Fibroblast of skin of left quadriceps (primary cell): Measurements from ENCODE around the gene MAB21L1.

Source experiments
- DNase-seq, 2 experiments: peaks; one replicate each; pipeline ENCODE4 v3.0.0-alpha.2; 2013; ENCODE audit warnings: low read depth in 2 of 2

MAB21L1 gene

DNA sequence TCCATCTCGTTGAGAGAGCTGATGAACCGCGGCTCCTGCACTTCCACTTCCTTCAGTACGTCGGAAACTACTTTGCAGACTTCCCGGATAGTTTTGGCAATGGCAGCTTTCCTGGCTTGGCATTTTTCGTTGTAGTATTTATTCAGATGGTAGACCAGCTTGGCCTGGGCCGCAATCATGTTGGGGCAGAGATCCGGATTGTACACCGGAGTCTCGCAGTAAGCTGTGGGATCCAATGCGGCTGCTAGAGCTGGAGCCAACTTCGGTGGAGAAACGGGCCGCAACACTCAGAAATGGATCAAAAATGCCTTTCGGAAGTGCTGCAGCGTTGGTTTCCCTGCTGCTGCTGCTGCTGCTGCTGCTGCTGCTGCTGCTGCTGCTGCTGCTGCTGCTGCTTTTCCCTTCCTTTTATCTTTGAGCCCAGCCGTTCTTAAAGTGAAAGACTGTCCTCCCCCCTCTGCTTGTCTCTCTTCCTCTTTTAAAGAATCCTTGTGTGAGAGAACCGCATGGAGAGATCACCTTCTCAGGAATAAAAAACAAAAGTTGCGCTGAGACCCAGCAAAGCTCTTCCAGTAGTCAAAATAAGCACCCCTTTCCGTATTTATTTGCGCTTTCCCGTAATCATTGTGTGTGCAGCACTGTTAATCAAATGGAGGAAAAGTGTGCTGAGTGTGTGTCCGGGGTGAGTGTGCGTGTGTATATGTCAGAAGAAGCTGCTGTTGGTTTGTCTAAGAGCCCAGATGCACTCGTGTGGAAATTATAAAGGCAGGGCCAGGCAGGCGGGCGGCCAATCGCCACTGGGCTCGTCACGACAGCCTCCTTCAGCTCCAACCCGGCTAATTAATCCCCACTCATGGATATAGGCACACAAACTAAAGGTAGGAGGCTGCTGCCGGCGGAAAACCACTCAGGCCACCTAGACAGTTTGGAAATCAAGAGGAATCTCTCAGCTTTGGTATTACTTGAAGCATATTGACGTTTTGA, at the start of gene MAB21L1:
Gene MAB21L1, minus strand, starts transcription at position 730 of the 984 bp plus-strand sequence. Its CDS starts 551 bp downstream, at position 179.
- no peak for DNase-seq

DNA sequence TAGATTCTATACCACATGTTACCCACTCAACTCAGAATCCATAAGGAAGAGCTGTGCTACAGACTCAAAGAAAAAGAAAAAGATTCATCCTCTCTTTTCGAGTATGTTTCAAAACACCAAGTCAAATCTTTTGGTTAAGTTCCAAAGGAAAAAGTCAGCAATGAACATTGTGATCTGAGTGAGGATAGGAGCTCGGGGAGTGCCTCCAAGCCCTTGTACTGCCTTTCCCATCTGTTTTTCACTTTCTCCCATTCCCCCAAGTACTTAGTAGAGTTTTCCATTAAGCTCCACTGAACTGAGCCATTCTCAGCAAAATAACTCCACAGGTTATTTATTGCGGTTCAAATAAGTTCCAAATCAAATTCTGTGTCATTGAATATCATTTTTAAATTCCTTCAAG, 47.7 kb upstream of the MAB21L1 start:
- no peak for DNase-seq

DNA sequence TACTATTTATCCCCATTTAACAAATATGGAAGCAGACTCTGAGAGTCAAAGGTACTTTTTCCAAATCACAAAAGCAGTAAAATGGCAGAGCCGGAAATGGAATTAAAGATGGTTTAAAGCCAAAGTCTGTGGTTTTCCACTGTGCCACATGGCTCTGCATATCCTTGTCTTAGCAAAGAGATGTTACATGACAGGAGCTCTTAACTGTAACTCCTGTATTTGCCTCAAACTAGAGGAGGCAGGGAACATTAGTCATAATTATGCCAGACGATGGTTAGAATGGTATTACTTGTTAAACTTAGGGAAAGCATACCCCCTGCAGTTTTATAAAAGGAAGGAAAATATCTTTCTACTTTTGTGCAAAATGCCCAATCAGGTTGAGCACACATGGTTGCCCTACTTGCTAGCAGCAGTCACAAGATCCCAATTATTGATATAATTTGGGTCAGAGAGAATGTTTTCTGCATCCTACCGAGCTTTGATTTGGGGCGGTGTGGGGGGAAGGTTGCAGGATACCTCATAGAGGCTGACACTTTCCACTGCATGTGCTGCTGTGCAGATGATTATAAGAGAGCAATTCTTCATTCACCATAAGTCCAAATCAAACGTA, 42.0 kb upstream of the MAB21L1 start:
- DNase-seq, result no peak

DNA sequence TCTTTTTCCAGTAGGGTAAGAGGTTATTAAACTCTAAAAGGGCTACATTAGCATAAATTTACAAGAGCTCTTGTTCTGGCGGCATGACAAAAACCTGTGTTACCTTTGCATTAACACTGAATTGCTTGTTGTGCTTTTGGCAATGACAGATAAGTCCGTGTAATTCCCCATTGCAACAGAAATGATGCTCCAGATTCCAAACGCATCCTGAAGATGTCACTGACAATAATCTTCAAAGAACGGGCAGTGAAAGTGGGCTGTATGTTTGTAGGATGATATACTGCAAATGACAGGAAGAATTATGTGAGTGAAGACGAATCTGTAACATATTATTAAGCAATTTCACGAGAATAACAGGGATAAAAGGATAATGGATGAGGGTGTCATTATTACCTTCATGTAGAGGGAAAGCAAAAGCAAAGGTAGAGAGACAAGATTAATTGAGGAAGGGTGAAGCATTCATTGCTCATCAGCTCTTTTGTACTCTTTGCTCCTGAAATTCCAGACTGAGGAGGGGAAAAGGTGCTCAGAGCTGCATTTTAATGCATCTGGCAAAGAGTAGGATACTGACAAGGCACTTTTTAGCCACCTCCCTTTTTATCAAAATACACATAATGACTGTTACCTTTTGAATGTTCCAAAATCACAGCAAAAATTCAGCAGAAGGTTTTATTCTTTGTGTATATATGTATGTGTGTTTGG, 38.5 kb upstream of the MAB21L1 start:
- no peak for DNase-seq

DNA sequence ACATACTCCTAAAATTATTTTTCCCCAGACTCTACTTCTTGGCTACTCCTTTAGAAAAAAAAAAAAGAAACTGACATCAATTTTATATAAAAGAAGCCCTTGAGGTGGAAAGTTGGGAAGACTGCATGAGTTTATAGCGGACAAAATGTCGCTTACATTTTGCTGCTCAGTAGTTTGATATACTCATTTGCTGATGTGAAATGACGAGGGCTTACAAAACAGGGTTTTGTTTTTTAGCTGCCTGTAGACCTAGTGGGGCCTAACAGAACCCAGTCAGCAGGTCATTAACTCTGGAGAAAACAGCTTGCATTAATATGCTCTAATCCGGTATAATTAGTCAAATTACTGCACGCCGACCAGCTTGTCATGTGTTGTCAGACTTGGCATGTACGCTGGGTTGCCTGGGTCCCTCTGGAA, 37.6 kb upstream of the MAB21L1 start:
- no peak for DNase-seq

DNA sequence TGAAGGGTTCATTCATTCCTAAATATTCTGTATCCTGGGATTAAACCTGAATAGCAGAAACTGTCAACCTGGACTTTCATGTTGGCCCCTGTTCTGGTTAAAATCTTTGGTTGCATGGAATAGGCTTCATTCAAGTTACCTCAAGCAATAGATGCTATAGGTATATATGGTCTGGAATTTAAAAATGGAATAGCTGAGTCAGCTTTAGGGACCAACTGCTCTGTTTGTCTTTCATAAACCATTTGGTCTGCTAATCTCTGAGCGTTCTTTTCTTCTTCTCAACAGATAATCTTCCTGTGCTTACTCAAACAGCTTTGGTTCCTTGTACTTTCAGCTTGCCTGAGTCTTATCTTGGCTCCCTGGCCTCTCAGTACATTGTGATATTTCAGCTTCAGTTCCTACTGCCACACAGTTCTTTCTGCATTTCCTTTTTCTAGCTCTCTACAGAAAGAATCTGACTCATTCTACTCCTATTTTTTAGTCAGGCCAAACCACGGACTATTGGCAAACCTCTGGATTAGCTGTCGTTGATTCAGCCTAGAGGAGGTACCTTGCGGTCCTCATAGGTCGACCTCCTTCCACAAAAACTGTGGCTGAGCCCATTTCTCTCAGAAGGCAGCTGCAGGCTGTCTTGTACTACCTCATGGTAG, 35.9 kb upstream of the MAB21L1 start:
- DNase-seq, result peak; percentile 75 to 78

DNA sequence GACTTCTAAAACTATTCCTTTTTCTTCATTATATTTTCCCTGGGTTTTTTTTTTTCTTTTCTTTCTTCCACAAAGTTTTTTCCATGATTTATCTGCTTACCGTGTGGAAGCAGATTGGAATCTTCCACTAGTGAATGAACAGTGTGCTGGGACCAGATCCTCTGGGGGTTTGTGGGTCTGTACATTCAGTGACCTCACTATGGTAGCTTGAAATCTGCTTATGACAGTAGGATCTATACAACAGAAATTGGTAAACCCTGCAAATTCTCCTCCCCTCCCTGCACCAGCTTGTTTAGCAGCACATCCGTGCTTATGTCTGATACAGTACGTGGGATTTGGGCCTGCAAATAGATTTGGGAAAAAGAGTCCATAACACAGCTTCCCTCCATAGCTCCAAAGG, 26.0 kb upstream of the MAB21L1 start:
- no peak for DNase-seq

DNA sequence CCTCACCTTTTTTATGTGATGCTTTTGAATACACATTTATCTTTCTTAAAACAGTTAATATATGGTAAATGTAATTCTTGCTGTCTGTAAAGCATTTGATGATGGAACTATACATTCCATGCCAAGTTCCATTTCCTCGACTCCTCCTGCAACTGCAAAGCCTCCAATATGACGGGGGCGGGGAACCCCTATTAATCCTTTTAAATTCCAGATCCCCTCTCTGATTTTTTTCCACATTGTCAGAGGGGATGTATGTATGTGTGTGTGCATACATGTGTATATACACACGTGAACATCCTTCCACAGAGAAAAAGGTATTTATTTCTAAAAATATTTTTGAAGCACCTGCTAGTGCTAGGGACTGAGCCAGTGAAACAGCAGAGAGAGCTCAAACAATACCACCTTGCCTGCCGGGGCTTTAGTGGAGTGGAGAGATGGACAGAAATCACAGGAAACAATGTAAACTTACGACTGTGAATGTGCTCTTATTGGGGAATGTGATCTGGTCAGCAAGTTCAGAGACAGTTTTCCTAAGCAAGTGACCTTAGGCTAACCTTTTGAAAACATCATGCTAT, 25.3 kb upstream of the MAB21L1 start:
- no peak for DNase-seq

DNA sequence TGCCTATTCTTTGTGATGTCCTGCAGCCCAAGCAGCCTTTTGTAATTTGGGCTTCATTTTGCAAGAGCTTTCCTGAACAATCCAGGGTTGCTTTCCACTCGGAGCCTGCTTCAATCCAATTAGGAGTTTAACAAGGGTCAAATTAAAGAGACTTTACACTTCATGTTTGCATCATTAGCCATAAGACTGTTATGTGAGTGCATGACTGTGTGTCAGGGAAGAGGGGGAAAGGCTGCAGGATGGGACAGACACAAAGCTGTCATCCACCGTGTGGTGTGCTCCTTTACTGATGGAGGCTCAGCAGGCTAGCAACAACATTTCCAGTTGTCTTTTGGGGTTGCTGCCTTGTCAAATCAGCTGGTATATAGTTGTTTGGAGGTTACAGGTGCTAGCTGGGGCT, 23.7 kb upstream of the MAB21L1 start:
- no peak for DNase-seq

DNA sequence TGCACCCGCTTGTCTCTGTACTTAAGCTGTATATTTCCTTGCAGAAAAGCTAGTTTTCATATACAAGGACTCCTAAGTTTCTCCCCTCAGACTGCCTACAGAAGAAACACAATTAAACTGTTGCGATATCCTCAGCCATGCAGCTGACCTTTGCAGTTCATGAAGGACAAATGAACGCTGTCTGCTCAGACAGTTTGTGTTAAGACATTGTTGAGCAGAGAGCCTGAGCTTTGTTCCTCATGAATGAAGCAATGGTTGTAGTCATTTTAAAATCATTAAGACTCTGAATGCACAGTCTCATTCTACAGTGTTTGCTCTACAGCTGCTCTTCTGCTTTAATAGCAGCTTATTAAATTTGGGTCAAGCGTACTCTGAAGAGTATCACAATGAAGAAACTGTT, 23.2 kb upstream of the MAB21L1 start:
- DNase-seq, result no peak

DNA sequence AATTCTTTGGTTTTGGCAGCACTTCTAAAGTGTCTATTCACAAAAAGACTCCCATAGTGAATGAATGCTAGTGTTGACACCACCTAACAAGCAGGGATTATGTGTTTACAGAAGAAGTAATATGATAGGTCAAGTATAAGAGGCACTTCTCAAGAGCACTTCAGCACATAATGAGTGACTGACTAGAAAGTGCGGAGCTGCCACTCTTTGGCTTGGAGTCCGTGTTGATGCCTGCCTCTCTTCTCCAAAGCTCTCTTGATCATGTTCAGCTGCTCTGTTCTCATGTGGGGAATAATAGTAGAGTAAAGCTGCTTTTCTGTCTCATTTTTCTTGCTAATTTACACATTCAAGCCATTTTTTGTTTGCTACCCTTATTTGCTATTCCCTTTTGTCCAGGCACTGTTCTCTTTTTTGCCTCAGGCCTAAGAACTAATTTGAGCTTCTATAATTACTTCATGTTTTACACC, 22.7 kb upstream of the MAB21L1 start:
- no peak for DNase-seq

DNA sequence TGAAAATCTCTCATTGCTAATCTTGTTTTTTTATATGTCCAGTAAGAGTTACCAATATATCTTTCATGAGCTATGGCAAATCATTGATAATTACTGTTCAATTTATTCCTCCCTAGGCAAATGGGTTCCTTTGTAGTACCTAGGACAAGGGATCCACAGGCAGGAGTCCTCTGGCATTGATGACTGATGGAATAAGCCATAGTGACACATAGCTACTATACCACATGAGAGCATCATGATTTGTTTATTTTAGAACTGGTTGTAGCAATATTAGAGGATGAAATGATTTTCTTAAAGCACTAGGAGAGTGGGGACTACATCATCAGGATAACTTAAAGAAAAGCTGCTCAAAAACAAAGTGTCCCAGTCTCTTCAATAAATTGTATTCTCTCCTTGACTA, 21.7 kb upstream of the MAB21L1 start:
- DNase-seq, result no peak

DNA sequence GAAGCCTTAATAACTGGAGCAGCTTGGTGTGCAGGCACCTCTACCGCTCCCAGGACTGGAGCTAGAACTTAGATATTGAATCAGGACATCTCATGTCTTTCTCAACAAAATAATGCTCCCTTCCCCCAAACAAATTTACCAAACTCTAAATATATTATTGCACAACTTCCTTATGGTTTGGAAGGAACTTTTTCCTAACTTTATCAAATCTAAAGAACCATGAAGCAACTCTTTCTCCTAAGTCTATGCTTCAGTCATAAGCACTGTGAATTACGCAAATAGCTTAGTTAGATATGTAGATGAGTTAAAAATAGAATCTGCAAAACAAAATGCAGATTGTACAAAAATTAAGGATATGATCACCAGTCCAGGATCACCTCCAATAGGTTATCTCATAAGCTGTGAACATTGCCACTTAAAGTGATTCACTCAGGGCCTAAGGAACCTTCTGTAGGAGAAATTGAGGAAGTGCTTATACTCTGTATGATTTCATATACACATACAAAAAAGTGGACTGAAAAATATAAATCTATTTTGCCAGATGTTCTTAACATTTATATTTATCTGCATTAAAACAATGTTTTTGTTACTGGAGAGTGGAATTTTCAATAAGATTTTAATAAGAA, 20.4 kb upstream of the MAB21L1 start:
- DNase-seq, result no peak

DNA sequence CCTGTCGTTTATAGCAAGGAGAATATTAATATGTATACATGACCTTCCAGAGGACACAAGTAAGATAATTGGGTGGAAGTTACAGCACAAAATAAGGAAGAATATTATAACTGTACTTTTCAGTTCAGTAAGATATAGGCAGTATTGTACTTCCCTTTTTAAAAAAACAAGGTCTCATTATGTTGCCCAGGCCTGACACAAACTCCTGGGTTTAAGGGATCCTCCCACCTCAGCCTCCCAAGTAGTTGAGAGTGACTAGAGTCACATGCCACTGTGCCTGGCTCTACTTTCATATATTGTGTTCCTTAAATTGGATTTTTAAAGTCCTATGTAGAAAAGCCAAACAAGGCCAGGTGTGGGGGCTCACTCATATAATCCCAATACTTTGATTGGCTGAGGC, 19.5 kb upstream of the MAB21L1 start:
- no peak for DNase-seq

DNA sequence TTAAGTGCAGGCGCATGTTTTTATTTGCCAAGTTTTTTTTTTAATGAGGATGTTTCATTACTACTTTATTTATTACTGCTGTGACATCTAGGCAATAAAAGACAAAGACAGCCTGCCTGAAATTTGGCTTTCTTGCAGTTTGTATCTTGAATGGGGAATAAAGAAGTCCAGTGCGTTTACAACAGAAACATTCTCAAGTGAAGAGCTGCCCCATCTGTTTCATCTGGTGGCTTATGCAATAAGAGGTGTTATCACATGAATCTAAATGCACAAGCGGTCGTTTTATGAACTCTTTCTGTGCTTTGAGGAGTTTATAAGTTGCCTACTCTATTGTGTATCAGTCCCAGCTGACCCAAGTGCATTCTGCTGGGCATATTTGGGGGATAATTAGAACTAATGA, 12.6 kb upstream of the MAB21L1 start:
- no peak for DNase-seq

DNA sequence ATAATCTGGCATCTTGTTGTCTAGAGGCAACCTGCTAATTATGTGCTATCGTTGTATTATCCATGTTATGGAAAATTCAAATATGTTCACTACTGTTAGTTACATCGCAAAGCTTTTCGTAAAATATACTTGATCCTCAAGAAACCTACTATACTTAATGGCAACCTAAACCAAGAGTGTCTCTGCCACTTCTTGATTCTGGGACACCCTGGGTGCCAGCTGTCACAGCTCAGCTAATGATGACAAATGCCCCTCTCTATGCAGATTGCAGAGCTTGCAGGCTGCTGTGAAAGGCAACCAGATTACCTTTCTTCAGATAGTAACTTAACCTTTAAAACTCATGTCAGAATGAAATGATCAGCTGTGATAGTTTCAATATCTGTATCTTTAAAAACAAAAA, 8.9 kb upstream of the MAB21L1 start:
- DNase-seq, result no peak

DNA sequence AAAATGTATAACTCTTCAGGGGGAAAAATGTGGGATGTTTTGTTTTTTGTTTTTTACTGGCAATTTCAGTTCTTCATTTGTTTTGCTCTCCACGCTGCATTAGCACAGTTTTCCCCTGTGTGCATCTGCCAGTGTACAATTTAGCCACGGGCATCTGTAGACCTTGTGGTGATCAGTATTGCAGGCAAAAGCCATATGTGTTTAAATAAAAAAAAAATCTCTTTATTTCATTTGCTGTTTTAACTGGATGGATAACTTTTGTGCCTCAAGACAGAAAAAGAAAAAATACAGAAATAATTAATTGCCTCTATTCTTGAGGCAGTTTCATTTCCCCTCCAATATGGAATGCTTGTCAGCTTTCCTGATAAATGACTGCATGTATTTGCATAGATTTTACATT, 7.9 kb upstream of the MAB21L1 start:
- no peak for DNase-seq

DNA sequence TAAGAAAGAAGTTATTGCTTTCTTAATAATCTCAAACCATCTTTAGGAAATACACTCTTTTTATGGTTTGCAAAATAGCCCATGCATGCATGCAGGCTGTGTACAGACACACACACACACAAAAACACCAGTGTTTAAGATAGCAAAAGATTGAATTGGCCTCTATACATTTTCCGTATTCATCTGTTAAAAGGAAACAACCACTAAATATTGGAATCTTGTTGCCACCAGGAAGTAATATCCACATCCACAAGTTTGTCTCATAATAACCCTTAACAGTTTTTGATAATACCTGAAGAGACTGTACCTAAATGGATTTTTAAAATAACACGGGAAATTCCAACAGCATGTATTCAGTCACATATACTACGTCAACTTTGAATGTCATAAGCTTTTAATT, 7.3 kb upstream of the MAB21L1 start:
- DNase-seq, result no peak

DNA sequence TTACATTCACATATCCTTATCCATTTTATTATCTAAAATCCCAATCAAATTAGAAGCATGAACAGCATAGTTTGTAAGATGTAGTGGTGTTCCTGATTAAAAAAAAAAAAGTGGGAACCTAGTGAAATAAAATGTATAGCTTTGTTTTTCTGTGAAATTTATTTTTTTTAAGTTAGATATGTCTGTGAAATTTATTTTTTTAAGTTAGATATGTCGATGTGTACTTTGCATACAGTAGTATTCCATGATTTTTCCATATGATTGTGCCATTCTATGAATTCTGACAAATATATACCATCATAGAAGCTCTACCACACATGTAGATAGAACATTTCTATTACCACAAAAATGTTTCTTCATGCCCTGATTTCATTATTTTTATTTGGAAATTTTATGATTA, 6.0 kb upstream of the MAB21L1 start:
- DNase-seq, result no peak

DNA sequence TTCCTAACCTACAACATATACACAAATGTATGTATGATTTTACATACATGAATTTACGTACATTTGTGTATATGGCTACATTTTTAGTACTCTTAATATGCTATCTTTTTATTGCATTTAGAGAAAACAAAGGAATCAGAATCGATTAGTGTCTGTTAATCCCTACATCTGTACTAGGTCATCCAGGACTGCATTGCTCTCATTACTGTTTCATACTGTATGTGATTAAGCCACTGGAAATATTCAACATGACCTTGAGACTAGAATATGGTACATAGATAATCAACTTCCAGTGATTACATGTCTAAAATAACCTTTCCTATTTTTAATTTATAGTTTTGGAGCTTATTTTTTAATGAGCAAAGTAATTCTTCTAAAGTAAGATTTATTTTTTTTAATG, 5.3 kb upstream of the MAB21L1 start:
- no peak for DNase-seq

DNA sequence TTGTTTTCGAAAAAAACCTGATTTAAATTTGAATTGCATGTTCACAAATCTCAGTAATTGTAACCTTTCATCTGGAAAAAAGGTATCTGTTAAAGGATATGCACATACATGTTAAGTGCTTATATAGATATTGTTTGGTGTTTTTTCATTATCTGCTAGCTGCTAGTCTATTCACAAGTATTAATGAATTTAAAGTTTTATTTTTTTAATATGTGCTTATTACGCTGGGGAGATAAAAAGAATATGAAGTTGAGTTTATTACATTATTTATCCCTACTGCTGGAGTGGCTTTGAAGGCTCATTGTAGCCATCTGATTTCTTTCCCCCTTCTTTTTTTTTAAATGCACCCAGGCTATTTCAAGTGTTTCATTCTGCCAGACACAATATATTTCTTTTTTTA, 3.9 kb upstream of the MAB21L1 start:
- no peak for DNase-seq
